MM.1S (cell line): ENCODE measurements around the gene IL1F10.
A peak's percentile ranks its signal among the peaks of the same experiment; 100 is the strongest.
"Not testable (repeated sequence)": the region's sequence is repeated elsewhere in the genome, so short reads cannot be mapped to it uniquely, and the experiment has no call there.

Experiments
- DNase-seq: peaks from one replicate; pipeline ENCODE4 v3.0.0-alpha.2; 2015
- H2AFZ ChIP-seq: fragments of 300-600 bp; sonication (generic); 2 replicates; pipeline ENCODE4 v1.6.0; 2016; ENCODE audit warnings: antibody characterized with exemption, low read length
- H3F3A ChIP-seq: fragments of 300-600 bp; sonication (generic); 2 replicates; pipeline ENCODE4 v1.6.1; 2016; ENCODE audit warnings: mild to moderate bottlenecking, antibody characterized with exemption, low read length, moderate library complexity, mixed read lengths; ENCODE audit not compliant: insufficient read depth
- H3K27ac ChIP-seq: fragments of 300-600 bp; sonication (generic); 2 replicates; pipeline ENCODE4 v1.5.1; 2016; ENCODE audit warnings: mild to moderate bottlenecking, low read length
- H3K27me3 ChIP-seq: fragments of 300-600 bp; sonication (generic); replicated peaks from 2 replicates; pipeline ENCODE4 v1.6.0; 2016; ENCODE audit warnings: low read length; ENCODE audit not compliant: insufficient read depth
- H3K36me3 ChIP-seq: fragments of 300-600 bp; sonication (generic); replicated peaks from 2 replicates; pipeline ENCODE4 v1.6.1; 2016; ENCODE audit warnings: mild to moderate bottlenecking, low read length, mixed read lengths; ENCODE audit not compliant: insufficient read depth
- H3K4me1 ChIP-seq: fragments of 300-600 bp; sonication (generic); 2 replicates; pipeline ENCODE4 v1.6.1; 2016; ENCODE audit warnings: low read length, mixed read lengths
- H3K4me2 ChIP-seq: fragments of 300-600 bp; sonication (generic); 2 replicates; pipeline ENCODE4 v1.6.0; 2016; ENCODE audit warnings: low read depth, low read length
- H3K4me3 ChIP-seq: fragments of 300-600 bp; sonication (generic); 2 replicates; pipeline ENCODE4 v1.5.1; 2016; ENCODE audit warnings: low read length, mixed read lengths
- H3K79me2 ChIP-seq: fragments of 300-600 bp; sonication (generic); 2 replicates; pipeline ENCODE4 v1.6.1; 2016; ENCODE audit warnings: mixed run types, low read length, mixed read lengths
- H3K9ac ChIP-seq: fragments of 300-600 bp; sonication (generic); 2 replicates; pipeline ENCODE4 v1.6.1; 2016; ENCODE audit warnings: low read length, mixed read lengths
- H3K9me2 ChIP-seq: fragments of 300-600 bp; sonication (generic); replicated peaks from 2 replicates; pipeline ENCODE4 v1.6.1; 2016; ENCODE audit warnings: mild to moderate bottlenecking, low read length, mixed read lengths; ENCODE audit not compliant: insufficient read depth
- H3K9me3 ChIP-seq: fragments of 300-600 bp; sonication (generic); replicated peaks from 2 replicates; pipeline ENCODE4 v1.6.1; 2016; ENCODE audit warnings: mild to moderate bottlenecking, low read length, mixed read lengths; ENCODE audit not compliant: insufficient read depth
- H4K20me1 ChIP-seq: fragments of 300-600 bp; sonication (generic); 2 replicates; pipeline ENCODE4 v1.6.1; 2016; ENCODE audit warnings: mild to moderate bottlenecking, low read length, moderate library complexity, mixed read lengths; ENCODE audit not compliant: insufficient read depth
- CTCF ChIP-seq: fragments of 300-600 bp; sonication (generic); IDR thresholded peaks from 2 replicates; pipeline ENCODE4 v1.5.1; 2016; ENCODE audit warnings: antibody characterized with exemption, low read length, mixed read lengths
- EZH2 ChIP-seq: fragments of 300-600 bp; sonication (generic); optimal IDR thresholded peaks from 2 replicates; pipeline ENCODE3; 2017; ENCODE audit warnings: low read depth, mild to moderate bottlenecking, antibody characterized with exemption, low read length, mixed read lengths
- EZH2phosphoT487 ChIP-seq: fragments of 300-600 bp; sonication (generic); IDR thresholded peaks from 2 replicates; pipeline ENCODE4 v1.6.1; 2018; ENCODE audit warnings: antibody characterized with exemption, low read length

The IL1F10 gene

GRCh38 chr2:113091231-113091896 is 23.6 kb downstream of the IL1F10 start:
- no peak for DNase-seq
- Histone ChIP-seq H3K27me3 (no peaks in the 10 kb centered on the region), H3K9me3 (no peaks in the 10 kb centered on the region), H3K79me2 (no peaks in the 10 kb centered on the region), H3K36me3 (no peaks in the 10 kb centered on the region), H3K4me2 (no peak overlapping the region), H3F3A (no peaks in the 10 kb centered on the region), H4K20me1 (no peaks in the 10 kb centered on the region), H3K4me3 (no peak overlapping the region), H3K4me1 (no peaks in the 10 kb centered on the region), H3K27ac (no peak overlapping the region), H3K9me2 (no peaks in the 10 kb centered on the region), H3K9ac (no peak overlapping the region), H2AFZ (no peak overlapping the region)
- TF ChIP-seq EZH2phosphoT487 (no peak), EZH2 (no peak), CTCF (no peak)

GRCh38 chr2:113092864-113093612 is 25.3 kb downstream of the IL1F10 start:
- no peaks in the 10 kb centered on the region for H3K27me3 ChIP-seq
- no peak for TF ChIP-seq CTCF
- no peak for TF ChIP-seq EZH2phosphoT487
- TF ChIP-seq EZH2 = no peak
- H3K4me2 ChIP-seq = no peak overlapping the region
- no peak overlapping the region for H2AFZ ChIP-seq
- no peaks in the 10 kb centered on the region for H3K79me2 ChIP-seq
- no peaks in the 10 kb centered on the region for H4K20me1 ChIP-seq
- H3K36me3 ChIP-seq = no peaks in the 10 kb centered on the region
- H3K27ac ChIP-seq = no peak overlapping the region
- H3K4me3 ChIP-seq = no peak overlapping the region
- H3K4me1 ChIP-seq = no peaks in the 10 kb centered on the region
- no peak for DNase-seq
- H3F3A ChIP-seq = no peaks in the 10 kb centered on the region
- H3K9ac ChIP-seq = no peak overlapping the region
- H3K9me2 ChIP-seq = no peaks in the 10 kb centered on the region
- H3K9me3 ChIP-seq = no peaks in the 10 kb centered on the region

GRCh38 chr2:113093613-113093977 is 25.8 kb downstream of the IL1F10 start:
- TF ChIP-seq EZH2phosphoT487 = no peak
- TF ChIP-seq CTCF = no peak
- no peak for TF ChIP-seq EZH2
- no peak for DNase-seq
- Histone ChIP-seq H3K36me3 (no peaks in the 10 kb centered on the region), H4K20me1 (no peaks in the 10 kb centered on the region), H3K79me2 (no peaks in the 10 kb centered on the region), H3K4me1 (peaks cover 5% of the 10 kb centered on the region), H3K9me3 (no peaks in the 10 kb centered on the region), H2AFZ (no peak overlapping the region), H3K27ac (no peak overlapping the region), H3K4me2 (no peak overlapping the region), H3F3A (no peaks in the 10 kb centered on the region), H3K27me3 (no peaks in the 10 kb centered on the region), H3K4me3 (no peak overlapping the region), H3K9me2 (no peaks in the 10 kb centered on the region), H3K9ac (no peak overlapping the region)

- H3K9ac ChIP-seq, H3K4me3 ChIP-seq, H3K27me3 ChIP-seq, H2AFZ ChIP-seq, H3K4me1 ChIP-seq, H3K9me2 ChIP-seq, H4K20me1 ChIP-seq, H3K36me3 ChIP-seq, H3K4me2 ChIP-seq, H3F3A ChIP-seq, H3K79me2 ChIP-seq, H3K27ac ChIP-seq, DNase-seq, H3K9me3 ChIP-seq: not testable (repeated sequence)
Measured at GRCh38 chr2:113096306-113096705, 28.5 kb downstream of the IL1F10 start.

- H3F3A ChIP-seq, H3K4me1 ChIP-seq, H3K9me3 ChIP-seq, DNase-seq, H3K27me3 ChIP-seq, H3K36me3 ChIP-seq, H3K4me3 ChIP-seq, H3K79me2 ChIP-seq, H3K9ac ChIP-seq, H4K20me1 ChIP-seq, H3K9me2 ChIP-seq, H3K27ac ChIP-seq: not testable (repeated sequence)
- H3K4me2 ChIP-seq = peak overlapping the region; percentile 64; the same call in 1 of the 2 replicates
- H2AFZ ChIP-seq = peak overlapping the region; percentile 67
Measured at GRCh38 chr2:113096842-113097618, 29.3 kb downstream of the IL1F10 start.
